ENCODE results near the gene TPCN2.

Gene TPCN2

DNA sequence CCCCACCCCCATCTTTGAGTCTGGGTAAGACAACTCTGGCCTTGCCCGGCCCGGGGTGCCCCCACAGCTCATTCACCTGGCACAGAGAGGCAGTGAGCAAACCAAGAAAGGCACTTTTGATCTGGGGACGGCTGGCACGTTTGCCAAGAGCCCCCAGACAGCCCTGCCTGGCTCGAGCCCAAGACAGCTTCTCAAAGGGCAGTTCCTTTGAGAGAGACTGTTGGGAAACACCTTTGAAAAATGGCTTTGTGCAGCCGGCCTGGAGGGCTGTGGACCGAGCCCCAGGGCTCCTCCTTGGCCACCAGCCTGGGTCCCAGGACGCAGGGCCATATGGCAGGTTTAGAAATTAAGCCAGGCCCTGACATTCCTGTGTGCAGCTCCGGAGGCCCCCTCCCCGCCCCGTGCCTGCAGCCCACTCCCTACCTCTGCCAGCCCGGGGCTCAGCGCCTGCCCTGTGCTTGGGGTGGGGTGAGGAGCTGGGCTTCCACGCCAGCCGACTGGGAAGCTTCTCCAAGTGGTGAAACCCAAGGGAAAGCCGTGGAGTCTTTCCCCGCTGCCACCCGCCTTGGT lies 56.8 kb downstream of the TPCN2 start:
- DNase-seq (ENCODE audit: low read depth, low spot score): no peak
- H3K36me3 ChIP-seq (ENCODE audit: control insufficient read depth, insufficient read depth, low read length): no peaks in the 10 kb centered on the region
- no CpG with 5 or more reads among the region's 18 CpGs for WGBS (ENCODE audit: insufficient coverage, insufficient read length)
- H3K9me3 ChIP-seq (ENCODE audit: control insufficient read depth, insufficient read depth, low read length): no peaks in the 10 kb centered on the region
- peaks cover 1% of the 10 kb centered on the region; the same call in 1 of the 2 replicates for H3K4me1 ChIP-seq (ENCODE audit: control insufficient read depth, insufficient read depth, low read length)
- no peak overlapping the region for H3K4me3 ChIP-seq (ENCODE audit: low read length)
- no peak overlapping the region for H3K27ac ChIP-seq (ENCODE audit: low read length)
- no peaks in the 10 kb centered on the region for H3K27me3 ChIP-seq (ENCODE audit: control insufficient read depth, insufficient read depth, low read length)

DNA sequence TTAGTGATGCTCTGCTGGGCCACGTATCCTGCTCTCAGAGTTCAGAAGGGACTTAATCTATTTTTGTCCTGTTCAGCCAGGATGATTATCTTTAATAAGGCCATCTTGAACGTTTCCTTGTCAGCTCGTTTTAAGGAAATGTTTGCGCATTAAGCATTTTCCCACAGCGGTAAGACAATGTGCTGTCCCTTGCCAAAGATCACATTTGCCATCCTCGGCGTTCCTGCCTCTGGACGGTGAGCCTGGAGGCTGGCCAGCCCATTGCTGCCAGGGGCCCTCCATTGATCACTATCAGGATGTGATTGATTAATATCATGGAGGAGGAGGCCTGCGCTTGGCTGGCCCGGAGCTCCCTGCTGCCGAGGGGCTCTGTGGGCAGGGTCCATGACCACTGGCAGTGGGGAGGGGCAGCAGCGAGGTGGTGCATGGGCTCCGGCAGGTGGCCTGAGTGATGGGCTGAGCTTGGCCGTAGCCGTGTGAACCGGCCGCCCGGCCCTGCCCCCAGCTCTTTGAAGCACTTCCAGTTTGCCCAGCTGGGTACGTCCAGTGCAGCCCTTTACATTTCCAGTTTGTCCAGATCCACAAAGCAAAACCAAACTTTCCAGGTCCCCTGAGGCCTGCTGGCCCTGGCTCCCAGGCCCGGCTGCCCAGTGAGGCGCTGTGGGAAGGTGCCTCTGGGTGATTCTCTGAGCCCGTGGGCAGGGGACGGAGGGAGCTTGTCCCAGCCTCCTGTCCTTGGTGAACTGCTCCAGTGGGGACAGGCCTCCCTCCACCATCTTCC lies 57.5 kb downstream of the TPCN2 start:
- Histone ChIP-seq H3K36me3 (ENCODE audit: control insufficient read depth, insufficient read depth, low read length) (no peaks in the 10 kb centered on the region), H3K4me3 (ENCODE audit: low read length) (no peak overlapping the region), H3K4me1 (ENCODE audit: control insufficient read depth, insufficient read depth, low read length) (peaks cover 1% of the 10 kb centered on the region; the same call in 1 of the 2 replicates), H3K27ac (ENCODE audit: low read length) (no peak overlapping the region), H3K27me3 (ENCODE audit: control insufficient read depth, insufficient read depth, low read length) (no peaks in the 10 kb centered on the region), H3K9me3 (ENCODE audit: control insufficient read depth, insufficient read depth, low read length) (no peaks in the 10 kb centered on the region)
- no CpG with 5 or more reads among the region's 23 CpGs for WGBS (ENCODE audit: insufficient coverage, insufficient read length)
- DNase-seq (ENCODE audit: low read depth, low spot score): no peak

DNA sequence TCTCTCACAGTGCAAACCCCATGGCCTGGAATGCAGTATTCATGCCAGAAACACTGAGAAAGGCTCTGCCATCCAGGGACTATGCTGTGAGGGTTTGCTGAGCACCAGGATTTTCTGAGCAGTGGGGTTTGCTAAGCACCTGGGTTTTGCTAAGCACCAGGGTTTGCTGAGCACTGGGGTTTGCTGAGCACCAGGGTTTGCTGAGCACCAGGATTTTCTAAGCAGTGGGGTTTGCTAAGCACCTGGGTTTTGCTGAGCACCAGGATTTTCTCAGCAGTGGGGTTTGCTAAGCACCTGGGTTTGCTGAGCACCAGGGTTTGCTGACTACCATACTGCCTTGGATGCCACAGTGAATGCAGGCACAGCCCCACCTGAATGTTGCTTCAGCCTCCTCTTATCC lies 58.7 kb downstream of the TPCN2 start:
- Histone ChIP-seq H3K9me3 (ENCODE audit: control insufficient read depth, insufficient read depth, low read length) (no peaks in the 10 kb centered on the region), H3K27me3 (ENCODE audit: control insufficient read depth, insufficient read depth, low read length) (no peaks in the 10 kb centered on the region), H3K27ac (ENCODE audit: low read length) (no peak overlapping the region), H3K36me3 (ENCODE audit: control insufficient read depth, insufficient read depth, low read length) (no peaks in the 10 kb centered on the region), H3K4me1 (ENCODE audit: control insufficient read depth, insufficient read depth, low read length) (no peaks in the 10 kb centered on the region), H3K4me3 (ENCODE audit: low read length) (no peak overlapping the region)
- no peak for DNase-seq (ENCODE audit: low read depth, low spot score)

DNA sequence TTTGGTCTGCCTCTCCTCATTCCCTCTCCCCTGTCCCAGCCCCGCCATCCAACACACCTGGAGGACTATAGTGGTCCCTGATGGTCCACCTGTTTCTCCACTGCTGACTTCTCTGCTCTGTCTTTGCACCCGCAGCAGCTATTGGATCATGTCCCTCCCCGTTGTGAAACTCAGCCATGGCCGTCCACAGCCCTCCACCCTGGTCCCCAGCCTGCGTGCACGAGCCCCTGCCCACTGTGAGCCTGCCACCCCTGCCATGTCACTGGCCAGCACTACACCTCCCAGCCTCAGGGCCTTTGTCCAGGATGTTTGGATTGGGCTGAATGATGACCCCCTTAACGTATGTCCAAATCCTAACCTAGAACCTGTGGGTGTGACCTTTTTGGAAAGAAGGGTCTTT lies 59.3 kb downstream of the TPCN2 start:
- H3K27me3 ChIP-seq (ENCODE audit: control insufficient read depth, insufficient read depth, low read length): no peaks in the 10 kb centered on the region
- DNase-seq (ENCODE audit: low read depth, low spot score): no peak
- no peaks in the 10 kb centered on the region for H3K4me1 ChIP-seq (ENCODE audit: control insufficient read depth, insufficient read depth, low read length)
- no peaks in the 10 kb centered on the region for H3K36me3 ChIP-seq (ENCODE audit: control insufficient read depth, insufficient read depth, low read length)
- H3K9me3 ChIP-seq (ENCODE audit: control insufficient read depth, insufficient read depth, low read length): no peaks in the 10 kb centered on the region
- no CpG with 5 or more reads among the region's 7 CpGs for WGBS (ENCODE audit: insufficient coverage, insufficient read length)
- H3K4me3 ChIP-seq (ENCODE audit: low read length): no peak overlapping the region
- H3K27ac ChIP-seq (ENCODE audit: low read length): no peak overlapping the region

DNA sequence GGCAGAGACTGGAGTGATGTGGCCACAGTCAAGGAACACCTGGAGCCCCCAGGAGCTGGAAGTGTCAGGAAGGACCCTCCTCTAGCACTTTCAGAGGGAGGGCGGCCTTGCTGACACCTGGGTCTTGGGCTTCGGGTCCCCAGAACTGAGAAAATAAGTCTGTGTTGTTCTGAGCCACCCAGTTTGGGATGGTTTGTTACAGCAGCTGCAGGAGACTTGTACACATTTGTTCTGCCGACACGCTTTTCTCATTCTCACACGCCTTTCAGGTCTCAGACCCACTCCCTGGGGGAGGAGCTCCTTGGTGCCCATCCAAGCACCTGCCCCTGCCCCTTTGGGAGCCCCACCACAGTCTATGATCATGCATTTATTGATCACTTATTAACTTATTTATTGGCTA lies 59.8 kb downstream of the TPCN2 start:
- no peak overlapping the region for H3K4me3 ChIP-seq (ENCODE audit: low read length)
- no peaks in the 10 kb centered on the region for H3K4me1 ChIP-seq (ENCODE audit: control insufficient read depth, insufficient read depth, low read length)
- H3K27ac ChIP-seq (ENCODE audit: low read length): no peak overlapping the region
- no peak for DNase-seq (ENCODE audit: low read depth, low spot score)
- H3K27me3 ChIP-seq (ENCODE audit: control insufficient read depth, insufficient read depth, low read length): no peaks in the 10 kb centered on the region
- no peaks in the 10 kb centered on the region for H3K36me3 ChIP-seq (ENCODE audit: control insufficient read depth, insufficient read depth, low read length)
- H3K9me3 ChIP-seq (ENCODE audit: control insufficient read depth, insufficient read depth, low read length): no peaks in the 10 kb centered on the region
- WGBS (ENCODE audit: insufficient coverage, insufficient read length): no CpG with 5 or more reads among the region's 5 CpGs

DNA sequence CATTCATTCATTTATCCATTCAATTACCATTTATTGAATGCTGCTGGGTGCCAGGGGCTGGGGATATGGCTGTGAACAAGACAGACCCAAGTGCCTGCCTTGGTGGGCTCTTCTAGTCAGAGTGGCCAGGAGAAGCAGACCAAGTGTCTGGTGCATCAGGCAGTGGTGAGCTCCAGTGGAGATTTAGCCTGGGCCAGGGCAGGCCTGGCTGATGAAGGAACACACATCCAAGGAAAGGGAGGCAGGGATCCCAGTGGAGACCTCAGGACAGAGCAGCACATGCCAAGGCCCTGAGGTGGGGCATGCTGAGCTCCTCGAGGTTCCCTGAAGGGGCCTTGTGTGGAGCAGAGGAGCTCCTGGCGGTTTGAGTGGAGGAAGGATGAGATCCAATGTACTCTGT lies 60.4 kb downstream of the TPCN2 start:
- H3K36me3 ChIP-seq (ENCODE audit: control insufficient read depth, insufficient read depth, low read length): no peaks in the 10 kb centered on the region
- no peaks in the 10 kb centered on the region for H3K27me3 ChIP-seq (ENCODE audit: control insufficient read depth, insufficient read depth, low read length)
- no peak overlapping the region for H3K4me3 ChIP-seq (ENCODE audit: low read length)
- no peak overlapping the region for H3K27ac ChIP-seq (ENCODE audit: low read length)
- WGBS (ENCODE audit: insufficient coverage, insufficient read length): no CpG with 5 or more reads among the region's 2 CpGs
- no peaks in the 10 kb centered on the region for H3K4me1 ChIP-seq (ENCODE audit: control insufficient read depth, insufficient read depth, low read length)
- no peaks in the 10 kb centered on the region for H3K9me3 ChIP-seq (ENCODE audit: control insufficient read depth, insufficient read depth, low read length)
- DNase-seq (ENCODE audit: low read depth, low spot score): no peak

DNA sequence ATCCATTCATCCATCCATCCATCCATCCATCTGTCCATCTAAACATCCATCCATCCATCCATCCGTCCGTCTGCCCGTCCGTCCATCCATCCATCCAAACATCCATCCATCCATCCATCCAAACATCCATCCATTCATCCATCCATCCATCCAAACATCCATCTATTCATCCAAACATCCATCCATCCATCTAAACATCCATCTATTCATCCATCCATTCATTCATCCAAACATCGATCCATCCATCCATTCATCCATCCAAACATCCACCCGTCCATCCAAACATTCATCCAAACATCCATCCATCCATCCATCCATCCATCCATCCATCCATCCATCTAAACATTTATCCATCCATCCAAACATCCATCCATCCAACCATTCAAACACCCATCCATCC lies 61.7 kb downstream of the TPCN2 start:
- 99% methylated on average over 6 of the region's 6 CpGs for WGBS (ENCODE audit: insufficient coverage, insufficient read length)
- no peak overlapping the region for H3K4me3 ChIP-seq (ENCODE audit: low read length)
- H3K36me3 ChIP-seq (ENCODE audit: control insufficient read depth, insufficient read depth, low read length): no peaks in the 10 kb centered on the region
- H3K27ac ChIP-seq (ENCODE audit: low read length): no peak overlapping the region
- H3K4me1 ChIP-seq (ENCODE audit: control insufficient read depth, insufficient read depth, low read length): no peaks in the 10 kb centered on the region
- H3K27me3 ChIP-seq (ENCODE audit: control insufficient read depth, insufficient read depth, low read length): no peaks in the 10 kb centered on the region
- H3K9me3 ChIP-seq (ENCODE audit: control insufficient read depth, insufficient read depth, low read length): no peaks in the 10 kb centered on the region
- no peak for DNase-seq (ENCODE audit: low read depth, low spot score)

DNA sequence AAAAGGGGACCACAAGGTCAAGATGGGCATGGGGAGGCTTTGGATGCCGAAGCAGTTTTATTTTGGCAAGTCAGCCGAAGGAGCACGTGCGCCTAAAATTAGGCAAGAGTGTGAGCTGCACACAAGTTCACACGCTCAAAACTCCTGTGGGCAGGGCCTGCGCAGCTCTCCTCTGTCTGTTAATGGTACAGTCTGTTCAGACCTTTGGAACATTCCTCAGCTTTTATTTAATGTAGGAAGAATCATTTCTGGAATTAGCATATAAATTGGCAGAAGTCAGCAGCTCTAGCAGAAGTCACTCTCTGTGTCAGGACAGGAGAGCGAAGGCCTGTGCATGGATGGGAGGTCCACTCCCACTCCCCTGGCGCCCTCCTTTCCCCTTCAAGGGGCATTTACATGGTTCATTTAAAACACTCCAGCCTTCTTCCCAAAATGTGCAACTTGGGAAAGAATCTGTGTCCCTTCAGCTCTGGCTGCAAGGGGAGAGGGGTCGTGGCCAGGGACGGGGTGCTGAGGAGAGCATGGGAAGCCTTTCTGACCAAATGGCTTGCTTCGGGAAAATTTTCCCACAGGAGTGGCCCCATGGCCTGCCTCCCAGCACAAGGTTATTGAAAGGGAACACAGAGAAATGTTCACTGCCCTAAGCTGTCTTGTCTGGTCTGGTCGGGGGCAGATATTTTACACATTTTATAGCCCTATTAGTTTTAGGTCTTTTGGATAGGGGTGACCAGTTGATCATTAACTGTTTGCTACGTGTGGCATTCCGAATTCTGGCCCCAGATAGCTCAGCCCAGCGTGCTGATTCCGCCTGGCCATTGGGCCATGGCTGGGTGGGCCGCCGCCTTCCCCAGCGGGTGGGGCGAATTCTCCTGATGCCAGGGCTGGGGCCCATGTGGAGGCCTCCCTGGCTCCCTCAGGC lies 63.2 kb downstream of the TPCN2 start:
- DNase-seq (ENCODE audit: low read depth, low spot score): no peak
- H3K27ac ChIP-seq (ENCODE audit: low read length): no peak overlapping the region
- no peaks in the 10 kb centered on the region for H3K27me3 ChIP-seq (ENCODE audit: control insufficient read depth, insufficient read depth, low read length)
- H3K36me3 ChIP-seq (ENCODE audit: control insufficient read depth, insufficient read depth, low read length): no peaks in the 10 kb centered on the region
- no peaks in the 10 kb centered on the region for H3K9me3 ChIP-seq (ENCODE audit: control insufficient read depth, insufficient read depth, low read length)
- H3K4me3 ChIP-seq (ENCODE audit: low read length): no peak overlapping the region
- WGBS (ENCODE audit: insufficient coverage, insufficient read length): no CpG with 5 or more reads among the region's 20 CpGs
- no peaks in the 10 kb centered on the region for H3K4me1 ChIP-seq (ENCODE audit: control insufficient read depth, insufficient read depth, low read length)

DNA sequence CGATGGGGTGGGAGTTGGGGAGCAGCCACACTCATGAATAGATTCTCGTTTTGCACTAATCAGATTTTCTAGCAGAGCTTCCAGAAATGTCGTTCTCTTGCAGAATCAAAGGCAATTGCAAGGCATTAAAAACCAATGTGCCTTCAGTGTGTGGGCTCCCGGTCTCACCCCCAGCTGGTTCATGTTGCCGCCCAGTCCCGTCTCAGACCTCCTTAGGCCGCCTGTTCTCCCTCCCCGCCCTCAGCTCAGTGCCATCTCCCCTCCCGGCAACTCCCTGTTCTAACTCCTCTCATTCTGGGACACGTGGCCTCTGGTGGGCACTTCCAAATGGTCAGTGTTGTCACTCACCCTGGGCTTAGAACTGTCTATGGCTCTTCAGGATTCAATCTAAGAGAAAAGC lies 64.5 kb downstream of the TPCN2 start:
- H3K4me1 ChIP-seq (ENCODE audit: control insufficient read depth, insufficient read depth, low read length): no peaks in the 10 kb centered on the region
- no peak for DNase-seq (ENCODE audit: low read depth, low spot score)
- no peaks in the 10 kb centered on the region for H3K36me3 ChIP-seq (ENCODE audit: control insufficient read depth, insufficient read depth, low read length)
- no peaks in the 10 kb centered on the region for H3K27me3 ChIP-seq (ENCODE audit: control insufficient read depth, insufficient read depth, low read length)
- no peak overlapping the region for H3K27ac ChIP-seq (ENCODE audit: low read length)
- WGBS (ENCODE audit: insufficient coverage, insufficient read length): no CpG with 5 or more reads among the region's 10 CpGs
- H3K9me3 ChIP-seq (ENCODE audit: control insufficient read depth, insufficient read depth, low read length): no peaks in the 10 kb centered on the region
- H3K4me3 ChIP-seq (ENCODE audit: low read length): no peak overlapping the region

DNA sequence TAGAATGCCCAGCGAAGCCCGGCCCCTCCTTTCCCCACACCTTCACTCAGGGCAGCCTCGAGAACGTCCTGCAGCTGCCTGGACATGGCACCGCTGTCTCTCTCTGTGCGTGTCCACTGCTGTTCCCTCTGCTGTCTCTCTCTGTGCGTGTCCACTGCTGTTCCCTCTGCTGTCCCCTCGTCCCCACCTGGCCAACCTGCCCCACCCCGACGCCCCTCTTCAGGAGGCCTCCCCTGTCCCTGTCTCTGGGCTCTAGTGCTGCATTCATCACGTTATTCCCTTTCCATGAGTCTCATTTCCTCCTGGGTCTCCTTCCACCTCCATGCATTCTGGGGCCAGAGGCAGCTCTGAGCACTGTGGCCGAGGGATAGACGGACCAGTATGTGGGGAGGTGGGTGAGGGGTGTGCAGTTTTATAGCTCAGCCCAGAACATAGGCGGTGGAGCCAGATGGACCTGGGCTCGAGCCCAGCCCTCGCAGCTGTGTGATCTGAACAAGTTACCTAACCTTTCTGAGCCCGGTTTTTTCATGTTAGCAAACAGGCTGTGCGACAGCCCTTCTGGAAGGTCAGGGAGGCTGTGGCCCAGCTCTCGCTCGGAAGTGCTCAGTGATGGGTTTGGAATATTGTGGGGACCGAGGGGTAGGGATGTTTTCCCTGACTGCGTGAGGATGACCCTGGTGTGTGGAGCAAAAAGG lies 65.1 kb downstream of the TPCN2 start:
- Histone ChIP-seq H3K36me3 (ENCODE audit: control insufficient read depth, insufficient read depth, low read length) (no peaks in the 10 kb centered on the region), H3K27ac (ENCODE audit: low read length) (no peak overlapping the region), H3K4me1 (ENCODE audit: control insufficient read depth, insufficient read depth, low read length) (no peaks in the 10 kb centered on the region), H3K9me3 (ENCODE audit: control insufficient read depth, insufficient read depth, low read length) (no peaks in the 10 kb centered on the region), H3K27me3 (ENCODE audit: control insufficient read depth, insufficient read depth, low read length) (no peaks in the 10 kb centered on the region), H3K4me3 (ENCODE audit: low read length) (no peak overlapping the region)
- DNase-seq (ENCODE audit: low read depth, low spot score): no peak
- WGBS (ENCODE audit: insufficient coverage, insufficient read length): no CpG with 5 or more reads among the region's 22 CpGs

Data from iPS DF 6.9 (cell line).